Breast epithelium (tissue), 3 donors: ENCODE data around the gene CUBN.

Source experiments
- CTCF ChIP-seq, 3 donors: fragments of 450-650 bp; IDR thresholded peaks; one replicate each; pipeline ENCODE4 v1.5.1; 2016 to 2017; ENCODE audit warnings: antibody characterized with exemption in 3 of 3, mild to moderate bottlenecking in 3 of 3, moderate library complexity in 3 of 3
- POLR2A ChIP-seq: fragments of 450-650 bp; IDR thresholded peaks from one replicate; pipeline ENCODE4 v1.6.1; 2016; ENCODE audit warnings: antibody characterized with exemption, mild to moderate bottlenecking, moderate library complexity
- POLR2AphosphoS5 ChIP-seq, 3 donors: sonication (generic); formaldehyde crosslinking; IDR thresholded peaks; one replicate each; pipeline ENCODE4 v1.6.1; 2017; ENCODE audit warnings: antibody characterized with exemption in 3 of 3

- no peak for TF ChIP-seq POLR2AphosphoS5 (IDR thresholded peaks at IDR 0.05)
- TF ChIP-seq CTCF (IDR thresholded peaks at IDR 0.05): no peak
- TF ChIP-seq POLR2A: no peak
Measured at GRCh38 chr10:16798571-16798970, 331.0 kb downstream of the CUBN start.
